H1 (cell line): ENCODE measurements around the gene CHD9. TPM values are rescaled to one million over a fixed set of nuclear protein-coding genes. Genes with fewer than 3 reads are reported as not detected.

Experiments used
- EGR1 ChIP-seq: IDR thresholded peaks from 2 replicates; pipeline ENCODE4 v1.6.1; 2011; ENCODE audit warnings: low read depth, low read length, borderline replicate concordance
- GTF2F1 ChIP-seq: IDR thresholded peaks from 2 replicates; pipeline ENCODE4 v1.6.1; 2012; ENCODE audit warnings: low read depth, low read length, improper control_type of control experiment, borderline replicate concordance
- KDM4A ChIP-seq: IDR thresholded peaks from one replicate; pipeline ENCODE4 v1.7.1; 2012; ENCODE audit warnings: low read depth, mild to moderate bottlenecking, moderate library complexity, low read length, inconsistent platforms; ENCODE audit not compliant: severe bottlenecking
- RFX5 ChIP-seq: IDR thresholded peaks from 2 replicates; pipeline ENCODE4 v1.6.1; 2011; ENCODE audit warnings: low read depth, low read length, improper control_type of control experiment, borderline replicate concordance
- ZNF274 ChIP-seq: IDR thresholded peaks from 2 replicates; pipeline ENCODE4 v1.7.0; 2012; ENCODE audit warnings: low read length, borderline replicate concordance; ENCODE audit errors: extremely low read depth
- polyA plus RNA-seq, 7 experiments: library from polyadenylated mRNA; depleted of rRNA in 3 of 7; stranded (reverse) in 5 of 7; unstranded in 2 of 7; fragments of >200 nt in 5 of 7; fragments of 200-250 nt in 2 of 7; gene quantifications; 1 replicate in 5 of 7; 2 replicates in 1 of 7; 4 replicates in 1 of 7; pipeline versions ENCODE4 v1.2.1 to v1.2.3, GENCODE V29; 2011 to 2013; ENCODE audit warnings: missing spikeins in 2 of 7, mixed read lengths in 2 of 7
- total RNA-seq: library from RNA; stranded (reverse); fragmentation: NEBNext Ultra II Directional; extraction: Animal tissue kit (Norgen Biotek cat#: 25700); gene quantifications from 2 replicates; pipeline ENCODE4 v1.2.1, GENCODE V29; 2021

The CHD9 gene
- total and polyA plus RNA-seq, 2 of the 8 experiments (the other 6 are each of a cell fraction or from before 2014, with no cell fraction given), result 9.9 to 32.4 TPM

DNA sequence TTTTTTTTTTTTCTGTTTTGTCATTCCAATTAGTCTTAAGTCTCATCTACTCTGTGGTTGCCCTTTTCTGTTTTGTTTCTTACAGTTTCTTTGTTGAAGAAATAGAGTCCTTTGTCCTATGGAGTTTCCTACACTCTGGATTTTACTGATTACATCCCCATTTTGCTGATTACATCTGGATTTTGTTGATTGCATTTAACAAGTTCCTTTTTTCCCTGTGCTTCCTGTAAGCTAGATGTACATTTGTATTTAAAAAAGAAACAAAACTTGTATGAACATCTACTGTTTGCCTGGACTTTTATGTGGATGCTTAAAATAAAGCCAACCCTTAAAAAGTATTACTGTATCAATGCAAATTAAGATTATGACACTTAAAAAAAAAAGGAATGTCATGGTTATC, 147.6 kb downstream of the CHD9 start (continued):
- TF ChIP-seq EGR1 (no peak), ZNF274 (no peak), GTF2F1 (no peak), KDM4A (no peak), RFX5 (no peak)
